ENCODE measurements around the gene NCOA5. TPM values are rescaled to one million over a fixed set of nuclear protein-coding genes. Genes with fewer than 3 reads are reported as not detected.

The NCOA5 gene
- total RNA-seq, 1 donor from 2014 or later, result 42.9 TPM

DNA sequence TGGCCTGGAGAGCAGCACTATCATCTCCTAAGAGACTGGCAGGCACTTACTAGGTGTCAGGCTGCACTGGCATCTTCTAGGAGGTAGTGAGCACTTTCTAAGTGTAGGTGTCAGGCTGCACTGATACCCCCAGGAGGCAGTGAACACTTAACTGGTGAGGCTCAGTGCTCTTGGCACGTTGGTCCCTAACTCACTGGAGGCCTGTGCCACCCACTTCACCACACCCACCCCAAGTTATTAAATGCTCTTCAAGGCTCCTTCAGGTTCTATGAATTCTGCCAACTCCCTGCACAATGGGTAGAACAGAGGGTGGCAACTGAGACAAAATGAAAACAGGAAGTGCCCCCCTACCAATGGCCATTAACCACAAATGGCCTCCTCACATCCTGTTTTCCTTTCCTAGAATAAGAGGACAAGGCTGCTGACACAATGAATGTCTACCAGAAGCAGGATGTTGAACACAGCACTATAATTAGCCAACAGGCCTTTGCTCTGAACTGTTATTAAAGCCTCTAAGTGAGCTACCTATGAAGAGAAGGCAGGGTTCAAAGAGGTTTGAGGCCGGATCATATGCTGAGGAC lies 29.4 kb downstream of the NCOA5 start:
- Mint-ChIP-seq H3K27me3 (ENCODE audit: unreplicated experiment) (peaks cover 15% of the 10 kb centered on the region), H3K4me3 (ENCODE audit: unreplicated experiment) (no peak overlapping the region), H3K4me1 (ENCODE audit: low read depth, unreplicated experiment) (peaks cover 35% of the 10 kb centered on the region), H3K9me3 (ENCODE audit: unreplicated experiment) (peaks cover 2% of the 10 kb centered on the region), H3K36me3 (ENCODE audit: unreplicated experiment) (peaks cover 20% of the 10 kb centered on the region), H3K27ac (ENCODE audit: unreplicated experiment) (no peak overlapping the region)
- TF ChIP-seq, protein P1, sequence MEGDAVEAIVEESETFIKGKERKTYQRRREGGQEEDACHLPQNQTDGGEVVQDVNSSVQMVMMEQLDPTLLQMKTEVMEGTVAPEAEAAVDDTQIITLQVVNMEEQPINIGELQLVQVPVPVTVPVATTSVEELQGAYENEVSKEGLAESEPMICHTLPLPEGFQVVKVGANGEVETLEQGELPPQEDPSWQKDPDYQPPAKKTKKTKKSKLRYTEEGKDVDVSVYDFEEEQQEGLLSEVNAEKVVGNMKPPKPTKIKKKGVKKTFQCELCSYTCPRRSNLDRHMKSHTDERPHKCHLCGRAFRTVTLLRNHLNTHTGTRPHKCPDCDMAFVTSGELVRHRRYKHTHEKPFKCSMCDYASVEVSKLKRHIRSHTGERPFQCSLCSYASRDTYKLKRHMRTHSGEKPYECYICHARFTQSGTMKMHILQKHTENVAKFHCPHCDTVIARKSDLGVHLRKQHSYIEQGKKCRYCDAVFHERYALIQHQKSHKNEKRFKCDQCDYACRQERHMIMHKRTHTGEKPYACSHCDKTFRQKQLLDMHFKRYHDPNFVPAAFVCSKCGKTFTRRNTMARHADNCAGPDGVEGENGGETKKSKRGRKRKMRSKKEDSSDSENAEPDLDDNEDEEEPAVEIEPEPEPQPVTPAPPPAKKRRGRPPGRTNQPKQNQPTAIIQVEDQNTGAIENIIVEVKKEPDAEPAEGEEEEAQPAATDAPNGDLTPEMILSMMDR (IDR thresholded peaks at IDR 0.05; ENCODE audit: partially characterized antibody, unreplicated experiment), result no peak
- DNase-seq, result no peak

DNA sequence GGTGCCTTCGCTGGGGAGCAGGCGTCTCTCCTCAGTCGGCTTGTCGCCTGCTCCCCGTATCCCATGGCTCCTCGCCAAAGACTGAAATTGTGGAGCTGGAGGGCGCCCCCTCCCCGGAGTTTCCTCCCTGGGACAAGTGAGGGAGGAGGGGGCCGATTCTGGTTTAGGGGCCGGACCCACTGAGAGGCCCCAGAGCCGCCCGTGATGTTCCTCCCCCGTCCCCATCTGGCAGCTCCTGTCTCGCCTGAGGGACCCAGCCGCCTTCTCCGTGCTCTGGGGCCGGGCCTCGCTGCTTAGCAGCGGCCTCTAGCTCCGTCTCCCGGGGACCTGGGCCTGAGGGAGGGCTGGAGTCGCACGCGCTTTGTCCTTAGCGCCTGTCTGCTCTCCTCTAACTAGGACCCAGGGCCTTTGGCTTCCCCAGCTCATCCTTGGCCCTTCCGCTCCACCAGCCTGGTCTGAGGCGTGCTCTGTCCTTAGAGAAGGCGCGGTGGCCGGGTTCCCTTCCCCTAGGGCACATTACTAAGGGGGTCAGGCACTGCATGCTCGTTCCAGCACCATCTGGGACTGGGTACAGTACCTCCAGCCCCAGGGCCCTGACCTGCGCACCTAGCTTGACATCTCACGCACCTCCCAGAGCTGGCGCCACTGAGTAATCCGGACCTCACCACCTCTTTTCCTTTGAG lies 31.0 kb downstream of the NCOA5 start:
- peak overlapping the region; percentile 72 for H3K4me3 Mint-ChIP-seq (ENCODE audit: unreplicated experiment)
- peaks cover 35% of the 10 kb centered on the region for H3K4me1 Mint-ChIP-seq (ENCODE audit: low read depth, unreplicated experiment)
- H3K36me3 Mint-ChIP-seq (ENCODE audit: unreplicated experiment), result peaks cover 20% of the 10 kb centered on the region
- H3K27me3 Mint-ChIP-seq (ENCODE audit: unreplicated experiment), result peaks cover 25% of the 10 kb centered on the region
- H3K27ac Mint-ChIP-seq (ENCODE audit: unreplicated experiment), result no peak overlapping the region
- H3K9me3 Mint-ChIP-seq (ENCODE audit: unreplicated experiment), result peaks cover 5% of the 10 kb centered on the region
- TF ChIP-seq, protein P1 (IDR thresholded peaks at IDR 0.05; ENCODE audit: partially characterized antibody, unreplicated experiment), result peak; percentile 6
- peak; percentile 71 for DNase-seq

DNA sequence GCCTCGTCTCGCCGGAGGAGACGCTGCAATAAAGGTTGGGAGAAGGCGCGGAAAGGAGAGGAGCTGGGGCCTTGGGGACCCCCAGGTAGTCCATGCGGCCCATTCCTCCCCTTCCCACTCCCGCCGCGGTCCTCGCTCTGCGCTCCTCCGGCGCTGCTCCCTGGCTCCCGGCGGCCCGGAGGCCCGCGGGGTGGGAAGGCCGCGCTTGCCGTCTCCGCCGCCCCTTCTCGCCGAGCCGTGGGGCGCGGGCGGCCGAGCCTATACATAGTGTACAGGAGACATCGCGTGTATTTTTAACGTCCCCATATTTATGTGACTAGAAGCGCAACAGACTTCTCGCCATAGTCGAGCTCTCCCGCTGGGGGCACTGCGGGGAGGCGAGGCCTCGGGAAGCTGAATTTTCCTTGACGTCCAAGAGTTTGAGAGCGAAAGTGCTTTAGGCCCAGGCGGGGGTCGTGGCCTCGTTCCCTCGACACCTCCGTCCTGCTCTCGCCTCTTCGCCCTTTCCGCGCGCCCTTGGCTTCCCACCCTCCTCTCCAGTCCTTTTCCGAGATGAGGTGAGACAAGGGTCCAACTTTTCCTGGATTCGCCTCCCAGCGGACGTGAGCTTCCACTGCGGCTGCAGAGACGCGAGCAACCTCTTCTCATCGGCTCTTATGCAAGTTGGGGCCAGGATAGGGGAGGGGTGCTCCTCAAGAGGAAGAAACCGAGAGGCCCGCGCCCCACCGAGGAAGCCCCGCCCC lies 31.7 kb downstream of the NCOA5 start:
- peaks cover 5% of the 10 kb centered on the region for H3K9me3 Mint-ChIP-seq (ENCODE audit: unreplicated experiment)
- peaks cover 26% of the 10 kb centered on the region for H3K27me3 Mint-ChIP-seq (ENCODE audit: unreplicated experiment)
- TF ChIP-seq, protein P1 (IDR thresholded peaks at IDR 0.05; ENCODE audit: partially characterized antibody, unreplicated experiment), result peak; percentile 61
- peaks cover 35% of the 10 kb centered on the region for H3K4me1 Mint-ChIP-seq (ENCODE audit: low read depth, unreplicated experiment)
- H3K36me3 Mint-ChIP-seq (ENCODE audit: unreplicated experiment), result peaks cover 20% of the 10 kb centered on the region
- peak; percentile 71 for DNase-seq
- H3K27ac Mint-ChIP-seq (ENCODE audit: unreplicated experiment), result no peak overlapping the region
- H3K4me3 Mint-ChIP-seq (ENCODE audit: unreplicated experiment), result peak overlapping the region; percentile 71

DNA sequence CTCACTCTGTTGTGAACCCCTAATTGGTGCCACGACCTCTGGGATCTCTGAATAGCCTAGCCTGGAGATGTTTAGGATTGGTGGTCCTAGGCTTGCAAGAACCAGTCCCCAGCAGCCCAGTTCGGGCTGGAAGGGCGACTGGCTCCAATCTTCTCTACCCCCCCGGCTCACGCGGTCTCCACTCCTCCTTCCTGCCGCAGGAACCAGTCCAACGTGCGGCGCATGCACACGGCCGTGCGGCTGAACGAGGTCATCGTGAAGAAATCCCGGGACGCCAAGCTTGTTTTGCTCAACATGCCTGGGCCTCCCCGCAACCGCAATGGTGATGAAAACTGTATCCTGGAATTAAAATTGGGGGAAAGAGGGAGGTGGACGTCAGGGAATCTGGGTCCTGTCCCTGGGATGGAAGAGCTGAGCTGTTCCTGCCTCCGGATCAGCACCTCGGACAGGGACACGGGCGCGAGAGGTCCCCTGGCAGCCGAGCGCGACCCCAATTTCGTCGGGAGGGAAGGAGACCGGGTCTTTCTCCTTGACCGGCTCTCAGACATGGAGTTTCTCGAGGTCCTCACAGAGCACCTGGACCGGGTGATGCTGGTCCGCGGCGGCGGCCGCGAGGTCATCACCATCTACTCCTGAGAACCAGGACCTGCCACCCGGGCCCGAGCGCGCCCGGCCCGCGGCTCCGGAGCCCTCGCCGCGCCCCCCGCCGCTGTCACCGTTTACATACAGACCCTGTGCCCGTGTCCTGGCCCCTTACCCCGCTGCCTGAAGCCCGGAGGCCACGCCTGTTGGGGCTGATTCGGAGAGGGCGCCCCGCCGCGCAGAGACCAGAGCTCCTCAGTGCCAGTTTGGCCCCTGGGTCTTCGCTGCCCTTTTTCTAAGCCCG lies 32.5 kb downstream of the NCOA5 start:
- Mint-ChIP-seq H3K4me1 (ENCODE audit: low read depth, unreplicated experiment) (peaks cover 28% of the 10 kb centered on the region), H3K9me3 (ENCODE audit: unreplicated experiment) (peaks cover 5% of the 10 kb centered on the region), H3K27me3 (ENCODE audit: unreplicated experiment) (peaks cover 26% of the 10 kb centered on the region), H3K36me3 (ENCODE audit: unreplicated experiment) (peaks cover 20% of the 10 kb centered on the region), H3K4me3 (ENCODE audit: unreplicated experiment) (peak overlapping the region; percentile 52), H3K27ac (ENCODE audit: unreplicated experiment) (peak overlapping the region; percentile 19)
- TF ChIP-seq, protein P1 (IDR thresholded peaks at IDR 0.05; ENCODE audit: partially characterized antibody, unreplicated experiment), result no peak
- no peak for DNase-seq
